ENCODE data around the gene OSTN.
"Not testable (repeated sequence)": the region's sequence is repeated elsewhere in the genome, so short reads cannot be mapped to it uniquely, and the experiment has no call there.

OSTN gene

DNA sequence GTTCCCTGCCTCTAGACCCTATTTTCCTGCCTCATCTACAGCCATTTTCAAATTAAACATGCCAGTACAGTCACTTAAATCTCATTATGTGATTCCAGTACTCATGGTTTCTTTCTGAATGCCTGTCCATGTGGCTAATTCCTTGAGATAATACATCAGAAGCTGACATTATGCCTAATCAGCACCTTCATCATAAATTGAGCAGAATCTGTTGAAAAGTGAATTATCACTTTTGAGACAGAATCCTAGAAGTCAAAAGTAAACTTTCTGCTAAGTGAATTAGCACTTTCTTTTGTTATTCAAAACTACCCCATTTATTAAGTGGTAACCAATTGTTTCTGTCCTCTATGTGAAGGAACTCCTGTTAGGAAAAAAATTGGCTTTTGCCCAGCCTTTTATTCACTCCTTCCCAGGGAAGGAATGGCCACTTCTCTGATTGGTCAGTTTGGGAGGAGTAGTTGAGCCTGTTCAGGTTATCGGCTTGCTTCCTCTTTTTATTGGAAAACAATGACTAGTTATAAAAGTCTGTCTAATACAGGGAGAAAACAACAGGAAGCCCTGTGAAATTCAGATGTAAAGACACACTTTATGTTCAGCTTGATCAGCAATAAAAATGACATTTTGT lies 40.5 kb downstream of the OSTN start:
- no peak overlapping the region for H3K4me3 ChIP-seq (ENCODE audit: low read length)
- DNase-seq (ENCODE audit: low read depth), result peak; percentile 19
- TF ChIP-seq, protein P1, sequence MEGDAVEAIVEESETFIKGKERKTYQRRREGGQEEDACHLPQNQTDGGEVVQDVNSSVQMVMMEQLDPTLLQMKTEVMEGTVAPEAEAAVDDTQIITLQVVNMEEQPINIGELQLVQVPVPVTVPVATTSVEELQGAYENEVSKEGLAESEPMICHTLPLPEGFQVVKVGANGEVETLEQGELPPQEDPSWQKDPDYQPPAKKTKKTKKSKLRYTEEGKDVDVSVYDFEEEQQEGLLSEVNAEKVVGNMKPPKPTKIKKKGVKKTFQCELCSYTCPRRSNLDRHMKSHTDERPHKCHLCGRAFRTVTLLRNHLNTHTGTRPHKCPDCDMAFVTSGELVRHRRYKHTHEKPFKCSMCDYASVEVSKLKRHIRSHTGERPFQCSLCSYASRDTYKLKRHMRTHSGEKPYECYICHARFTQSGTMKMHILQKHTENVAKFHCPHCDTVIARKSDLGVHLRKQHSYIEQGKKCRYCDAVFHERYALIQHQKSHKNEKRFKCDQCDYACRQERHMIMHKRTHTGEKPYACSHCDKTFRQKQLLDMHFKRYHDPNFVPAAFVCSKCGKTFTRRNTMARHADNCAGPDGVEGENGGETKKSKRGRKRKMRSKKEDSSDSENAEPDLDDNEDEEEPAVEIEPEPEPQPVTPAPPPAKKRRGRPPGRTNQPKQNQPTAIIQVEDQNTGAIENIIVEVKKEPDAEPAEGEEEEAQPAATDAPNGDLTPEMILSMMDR (IDR thresholded peaks at IDR 0.05; ENCODE audit: insufficient read depth, low read depth, low read length, missing control alignments), result no peak

DNA sequence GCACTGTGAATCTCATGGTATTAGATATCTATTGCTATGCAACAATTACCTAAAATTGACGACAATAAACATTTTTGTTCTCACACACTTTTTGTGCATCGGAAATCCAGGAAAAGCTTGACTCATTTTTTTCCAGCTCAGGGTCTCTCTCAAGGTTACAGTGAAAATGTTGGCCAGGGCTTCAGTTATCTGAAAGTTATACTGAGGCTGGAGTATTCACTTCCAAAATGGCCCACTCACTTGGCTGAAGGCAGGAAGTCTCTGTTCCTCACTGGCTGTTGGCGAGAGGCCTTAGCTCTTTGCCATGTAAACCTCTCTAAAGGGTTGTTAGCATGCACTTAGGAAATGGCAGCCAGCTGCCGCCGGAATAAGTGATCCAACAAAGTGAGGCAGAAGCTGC lies 41.4 kb downstream of the OSTN start:
- no peak for DNase-seq (ENCODE audit: low read depth)
- no peak overlapping the region for H3K4me3 ChIP-seq (ENCODE audit: low read length)

DNA sequence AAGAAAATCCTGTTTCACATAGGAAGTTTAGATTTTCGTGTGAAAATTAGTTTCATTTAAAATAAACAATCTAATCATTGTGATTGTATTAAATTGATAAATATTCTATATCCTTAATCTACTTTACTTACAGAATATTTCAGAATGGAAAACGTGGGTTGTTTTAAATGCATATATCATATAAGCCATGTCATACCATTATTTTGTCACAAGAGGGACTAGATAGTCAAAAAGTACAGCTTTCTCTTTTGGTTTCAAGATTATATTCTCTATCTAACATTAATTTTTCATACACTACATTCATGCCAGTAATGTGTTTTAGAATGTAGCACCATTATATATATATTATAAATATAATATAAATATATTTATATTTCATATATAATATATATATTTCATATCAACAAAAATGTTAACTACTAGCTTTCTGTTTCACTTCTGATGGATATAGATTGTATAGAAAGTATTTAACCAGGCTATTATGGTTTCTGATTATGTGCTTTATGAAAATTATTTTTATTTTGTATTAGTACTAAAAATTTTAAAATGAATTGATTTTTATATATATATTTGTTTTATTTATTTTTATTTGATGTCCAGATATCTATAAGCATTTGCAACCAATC lies 45.3 kb downstream of the OSTN start:
- DNase-seq (ENCODE audit: low read depth), result peak; percentile 30
- H3K4me3 ChIP-seq (ENCODE audit: low read length), result no peak overlapping the region
- TF ChIP-seq, protein P1 (IDR thresholded peaks at IDR 0.05; ENCODE audit: insufficient read depth, low read depth, low read length, missing control alignments), result peak; percentile 42

More for the DNA sequence above, 41.4 kb downstream of the OSTN start:
- TF ChIP-seq, protein P1 (IDR thresholded peaks at IDR 0.05; ENCODE audit: insufficient read depth, low read depth, low read length, missing control alignments), result no peak

DNA sequence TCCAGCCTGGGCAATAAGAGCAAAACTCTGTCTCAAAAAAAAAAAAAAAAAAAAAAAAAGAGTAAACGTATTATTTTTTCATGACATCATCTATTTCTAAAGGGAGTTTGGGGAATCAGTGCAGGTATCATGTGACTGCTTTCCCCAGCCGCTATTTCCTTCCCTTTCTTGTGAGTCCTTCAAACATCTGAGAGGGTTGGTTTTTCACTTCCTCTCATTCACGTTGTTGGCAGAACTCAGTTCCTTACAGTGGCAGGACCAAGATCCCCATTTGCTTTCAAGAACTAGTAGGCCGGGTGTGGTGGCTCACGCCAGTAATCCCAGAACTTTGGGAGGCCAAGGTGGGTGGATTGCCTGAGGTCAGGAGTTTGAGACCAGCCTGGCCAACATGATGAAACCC lies 47.0 kb downstream of the OSTN start:
- DNase-seq (ENCODE audit: low read depth); H3K4me3 ChIP-seq (ENCODE audit: low read length): not testable (repeated sequence)

DNA sequence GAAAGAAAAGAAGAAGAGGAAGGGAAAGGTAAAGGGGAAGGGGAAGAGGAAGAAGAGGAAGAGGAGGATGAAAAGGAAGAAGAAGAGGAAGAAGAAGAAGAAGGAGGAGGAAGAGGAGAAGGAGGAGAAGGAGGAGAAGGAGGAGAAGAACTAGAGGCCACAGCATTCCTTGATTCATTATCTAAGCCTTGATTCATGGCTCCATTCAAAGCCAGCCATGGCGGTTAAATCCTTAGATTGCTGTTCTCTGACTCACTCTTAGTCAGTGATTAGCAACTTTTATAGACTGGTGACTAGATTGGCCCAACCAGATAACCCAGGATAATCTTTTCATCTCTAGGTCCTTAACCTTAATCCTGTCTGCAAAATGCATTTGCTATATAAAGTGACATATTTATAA lies 47.6 kb downstream of the OSTN start:
- TF ChIP-seq, protein P1 (IDR thresholded peaks at IDR 0.05; ENCODE audit: insufficient read depth, low read depth, low read length, missing control alignments), result no peak
- peak; percentile 87 for DNase-seq (ENCODE audit: low read depth)
- no peak overlapping the region for H3K4me3 ChIP-seq (ENCODE audit: low read length)

DNA sequence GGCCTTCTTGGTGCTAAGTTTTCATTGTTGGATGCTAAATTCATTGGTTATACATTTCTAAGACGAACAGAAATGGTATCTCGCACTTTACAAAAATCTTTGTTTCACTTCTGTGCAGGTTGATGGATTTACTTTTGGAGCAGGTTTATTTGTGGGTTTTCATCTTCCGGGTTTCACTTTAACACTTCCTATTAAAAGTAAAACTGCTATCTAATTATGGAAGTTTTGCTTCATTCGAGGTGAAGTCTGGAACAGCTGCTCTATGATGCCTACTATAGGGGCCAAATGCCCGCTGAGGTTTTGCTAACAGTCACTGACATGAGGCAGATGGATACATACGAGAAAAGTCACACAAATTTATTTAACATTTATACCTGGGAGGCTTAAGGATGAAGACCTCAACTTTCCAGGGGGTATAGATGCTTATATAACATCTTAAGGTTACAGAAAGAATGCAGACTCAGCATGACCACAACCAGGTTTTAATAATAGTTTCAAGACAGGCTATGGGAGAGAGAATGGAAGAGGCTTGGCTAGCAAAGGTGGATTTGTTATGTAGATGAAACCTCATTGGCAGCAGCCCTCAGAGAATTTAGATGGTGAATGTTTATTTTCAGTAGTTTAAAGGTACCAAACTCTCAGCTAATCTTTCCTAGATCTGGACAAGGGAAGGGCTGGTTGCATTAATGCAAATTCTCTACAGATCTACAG lies 54.2 kb downstream of the OSTN start:
- TF ChIP-seq, protein P1 (IDR thresholded peaks at IDR 0.05; ENCODE audit: insufficient read depth, low read depth, low read length, missing control alignments), result no peak
- H3K4me3 ChIP-seq (ENCODE audit: low read length), result no peak overlapping the region
- no peak for DNase-seq (ENCODE audit: low read depth)

GRCh38 chr3:191254098-191254873 lies 55.2 kb downstream of the OSTN start:
- H3K4me3 ChIP-seq (ENCODE audit: low read length), result no peak overlapping the region
- TF ChIP-seq, protein P1 (IDR thresholded peaks at IDR 0.05; ENCODE audit: insufficient read depth, low read depth, low read length, missing control alignments), result no peak
- DNase-seq (ENCODE audit: low read depth), result no peak
